Brain microvascular endothelial cell (primary cell): ENCODE results near the gene ANAPC1.

ENCODE experiments used
- DNase-seq: peaks from one replicate; pipeline ENCODE4 v3.0.0-alpha.2; 2020
- H3K27ac ChIP-seq: fragments of 250-450 bp; sonication (Bioruptor Pico); 2 replicates; pipeline ENCODE4 v1.5.1; 2020; ENCODE audit warnings: mild to moderate bottlenecking, moderate library complexity
- H3K27me3 ChIP-seq: fragments of 250-450 bp; sonication (Bioruptor Pico); replicated peaks from 2 replicates; pipeline ENCODE4 v1.5.1; 2020; ENCODE audit warnings: mild to moderate bottlenecking
- H3K36me3 ChIP-seq: fragments of 250-450 bp; sonication (Bioruptor Pico); replicated peaks from 2 replicates; pipeline ENCODE4 v1.5.1; 2020; ENCODE audit warnings: mild to moderate bottlenecking
- H3K4me3 ChIP-seq: 2 replicates; pipeline ENCODE4 v1.5.1; 2011; ENCODE audit warnings: low read depth, mild to moderate bottlenecking, control low read depth, low read length, moderate library complexity
- CTCF ChIP-seq: IDR thresholded peaks from 2 replicates; pipeline ENCODE4 v1.5.1; 2011; ENCODE audit warnings: low read depth, mild to moderate bottlenecking, moderate library complexity, low read length, control low read depth, inconsistent platforms; ENCODE audit errors: missing control alignments
- in situ Hi-C: cut with HindIII; loops from 2 replicates; pipeline ENCODE4 v1.10.0; 2017; ENCODE audit warnings: low sequenced_read_pairs, low pct_ligation_motif_present

ANAPC1 gene

GRCh38 chr2:111924617-111925107, 40.7 kb upstream of the ANAPC1 start:
- no peak for TF ChIP-seq CTCF
- DNase-seq = no peak
- no peaks in the 10 kb centered on the region for H3K27me3 ChIP-seq
- no peaks in the 10 kb centered on the region for H3K36me3 ChIP-seq
- H3K27ac ChIP-seq = no peak overlapping the region
- no peak overlapping the region for H3K4me3 ChIP-seq
- in situ Hi-C loops = no loop called here

- in situ Hi-C loops = no loop called here
- no peak for DNase-seq
- no peak for TF ChIP-seq CTCF
- H3K36me3 ChIP-seq = no peaks in the 10 kb centered on the region
- no peak overlapping the region for H3K4me3 ChIP-seq
- H3K27ac ChIP-seq = no peak overlapping the region
- H3K27me3 ChIP-seq = no peaks in the 10 kb centered on the region
Measured at GRCh38 chr2:111923276-111923804, 39.3 kb upstream of the ANAPC1 start.

GRCh38 chr2:111919794-111920608, 36.0 kb upstream of the ANAPC1 start:
- H3K27ac ChIP-seq = no peak overlapping the region
- no peak for TF ChIP-seq CTCF
- in situ Hi-C loops = no loop called here
- DNase-seq = peak; percentile 30
- H3K4me3 ChIP-seq = no peak overlapping the region
- no peaks in the 10 kb centered on the region for H3K27me3 ChIP-seq
- no peaks in the 10 kb centered on the region for H3K36me3 ChIP-seq

GRCh38 chr2:111919365-111919764, 35.4 kb upstream of the ANAPC1 start:
- Histone ChIP-seq H3K27me3 (no peaks in the 10 kb centered on the region), H3K4me3 (no peak overlapping the region), H3K27ac (no peak overlapping the region), H3K36me3 (no peaks in the 10 kb centered on the region)
- TF ChIP-seq CTCF = peak; percentile 54
- in situ Hi-C loops = no loop called here
- DNase-seq = no peak

GRCh38 chr2:111918383-111918806, 34.4 kb upstream of the ANAPC1 start:
- TF ChIP-seq CTCF = no peak
- Histone ChIP-seq H3K36me3 (no peaks in the 10 kb centered on the region), H3K4me3 (no peak overlapping the region), H3K27ac (no peak overlapping the region), H3K27me3 (no peaks in the 10 kb centered on the region)
- peak; percentile 73 for DNase-seq
- in situ Hi-C loops = no loop called here
